NCI-H345 treated with DMSO at 0.1 percent for 48 hours (cell line): ENCODE results near the gene CFAP58.

ENCODE experiments used
- DNase-seq: peaks from one replicate; lab custom pipeline; 2025; ENCODE audit not compliant: unreplicated experiment; lab: John Stamatoyannopoulos, UW

The CFAP58 gene

DNA sequence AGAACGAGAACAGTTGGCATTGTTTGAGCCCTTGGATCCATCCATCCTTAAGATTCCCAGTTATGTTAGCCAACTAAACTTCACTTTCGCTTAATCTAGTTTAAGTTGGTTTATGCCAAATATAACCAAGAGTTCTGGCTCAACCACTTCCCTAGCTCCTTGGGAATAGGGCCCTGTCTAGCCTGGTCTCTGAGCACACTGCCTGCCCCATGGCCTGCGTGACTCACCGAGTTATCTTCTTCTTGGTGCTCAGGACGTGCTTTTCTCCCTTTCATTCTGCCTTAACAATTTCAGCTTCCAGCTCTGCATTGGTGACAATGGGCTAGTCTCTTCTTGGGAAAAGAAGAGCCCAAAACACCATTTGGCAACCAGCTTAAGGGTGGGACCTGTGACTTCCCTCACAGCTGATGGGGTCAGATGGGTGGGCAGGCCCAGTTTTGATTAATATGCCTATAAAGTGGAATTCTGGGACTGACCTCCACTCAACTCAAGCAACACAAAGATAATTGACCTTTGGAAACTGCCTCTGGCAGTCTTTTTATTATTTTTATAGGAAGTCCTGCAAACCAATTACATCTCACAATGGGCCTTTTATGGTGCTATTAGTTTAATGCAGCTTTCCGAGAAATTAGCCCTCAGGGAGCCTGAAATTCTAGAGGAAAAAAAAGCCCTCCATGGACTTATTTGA is 126.4 kb downstream of the CFAP58 start:
- no peak for DNase-seq

DNA sequence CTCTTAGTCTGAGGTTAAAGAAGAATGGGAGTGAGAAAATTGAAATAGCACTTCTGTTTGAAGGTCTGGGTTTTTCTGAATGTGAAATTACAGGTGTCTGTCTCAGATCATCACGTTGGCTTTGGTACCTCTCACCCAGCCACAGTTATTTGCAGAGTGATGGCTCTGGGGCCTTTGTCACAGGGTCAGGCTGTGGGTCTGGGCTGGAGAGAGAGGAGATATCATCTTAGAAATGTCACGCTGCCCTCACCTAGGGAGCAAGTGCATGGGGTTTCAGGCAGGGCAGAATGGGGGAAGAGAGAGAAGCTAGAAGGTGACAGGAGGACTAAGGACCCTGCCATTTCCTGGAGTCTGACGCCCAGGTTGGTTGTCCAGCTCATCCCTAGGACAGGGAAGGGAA is 127.2 kb downstream of the CFAP58 start:
- DNase-seq, result no peak

DNA sequence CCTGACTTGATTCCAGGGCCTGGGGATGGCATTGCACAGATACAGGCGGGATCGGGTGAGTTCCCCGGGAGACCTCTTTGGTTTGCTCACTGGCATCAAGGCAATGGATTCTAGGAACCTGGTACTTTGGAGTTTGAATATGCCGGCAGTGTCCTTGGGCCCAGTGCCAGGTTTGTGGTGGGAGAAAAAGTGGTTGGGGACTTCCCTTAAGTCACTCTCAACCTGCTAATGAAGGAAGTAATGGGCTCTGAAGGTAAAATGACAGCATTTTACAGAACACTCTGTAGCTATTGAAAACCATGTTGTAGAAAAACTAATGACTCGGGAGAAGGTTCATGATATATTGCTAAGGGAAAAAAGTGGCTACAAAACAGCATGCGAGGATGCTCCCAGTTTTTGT is 129.9 kb downstream of the CFAP58 start:
- no peak for DNase-seq

DNA sequence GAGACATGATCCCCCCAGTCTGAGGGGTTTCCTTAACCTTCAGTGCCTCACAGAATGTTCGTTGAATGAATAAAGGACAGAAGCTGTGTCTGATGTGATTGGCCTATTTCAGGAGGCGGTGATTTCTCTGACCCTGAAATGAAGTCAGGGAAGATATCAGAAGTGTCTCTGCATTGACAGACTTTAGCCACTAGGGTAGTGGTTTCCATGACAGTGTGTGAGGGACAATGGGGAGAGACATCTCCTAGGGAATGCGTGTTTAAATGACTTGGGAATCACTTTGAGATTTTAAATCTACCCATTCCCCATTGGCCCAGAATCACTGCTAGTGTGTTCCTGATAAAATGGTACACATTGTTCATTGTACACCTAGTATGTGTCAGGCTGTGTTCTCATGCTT is 132.0 kb downstream of the CFAP58 start:
- DNase-seq, result no peak

DNA sequence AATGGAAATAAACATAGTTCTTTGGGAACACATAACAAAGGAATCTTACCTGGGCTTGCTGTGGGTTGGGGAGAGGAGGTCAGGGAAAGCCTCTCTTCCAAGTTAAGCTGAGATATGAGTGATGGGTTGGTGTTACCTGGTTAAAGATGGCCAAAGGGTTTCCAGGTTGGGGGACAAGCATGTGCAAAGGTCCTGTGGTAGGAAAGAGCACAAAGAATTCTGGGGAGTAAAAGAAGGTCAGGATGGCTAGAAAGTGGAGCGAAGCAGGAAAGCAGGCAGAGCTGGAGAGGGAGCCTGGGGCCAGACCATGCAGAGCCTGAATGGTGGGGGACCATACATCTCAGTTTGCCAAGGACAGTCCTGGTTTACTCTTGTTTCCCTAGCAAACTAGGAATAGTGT is 133.2 kb downstream of the CFAP58 start:
- no peak for DNase-seq

DNA sequence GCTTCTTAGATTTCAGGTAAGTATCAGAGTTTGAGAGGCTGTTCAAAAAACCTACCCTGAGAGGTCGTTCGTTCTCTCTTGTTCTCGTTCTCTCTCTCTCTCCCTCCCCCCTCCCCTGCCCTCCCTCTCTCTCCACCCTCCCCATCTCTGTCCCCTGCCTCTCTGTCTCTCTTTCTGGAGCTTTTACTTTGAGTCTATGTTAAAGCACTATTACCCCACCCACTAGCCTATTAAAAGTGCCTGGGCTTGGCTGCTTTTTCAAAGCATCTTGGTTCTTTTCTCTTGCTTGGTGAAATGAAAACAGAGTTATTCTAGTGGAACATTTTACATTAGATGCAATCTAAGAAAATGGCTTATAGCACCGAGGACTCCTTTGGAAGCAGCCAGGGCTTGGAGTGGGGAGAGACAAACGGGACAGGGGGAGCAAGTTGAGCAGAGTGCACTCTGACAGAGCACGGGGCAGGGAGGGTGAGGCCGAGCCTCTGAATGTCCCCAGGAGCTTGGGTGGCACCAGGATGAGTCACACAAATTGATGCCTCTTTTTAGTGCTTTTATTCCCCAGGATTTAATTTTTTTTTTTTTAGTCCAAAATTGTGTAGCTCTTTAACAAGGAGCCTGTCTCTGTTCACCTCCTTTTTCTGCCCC is 134.3 kb downstream of the CFAP58 start:
- no peak for DNase-seq

DNA sequence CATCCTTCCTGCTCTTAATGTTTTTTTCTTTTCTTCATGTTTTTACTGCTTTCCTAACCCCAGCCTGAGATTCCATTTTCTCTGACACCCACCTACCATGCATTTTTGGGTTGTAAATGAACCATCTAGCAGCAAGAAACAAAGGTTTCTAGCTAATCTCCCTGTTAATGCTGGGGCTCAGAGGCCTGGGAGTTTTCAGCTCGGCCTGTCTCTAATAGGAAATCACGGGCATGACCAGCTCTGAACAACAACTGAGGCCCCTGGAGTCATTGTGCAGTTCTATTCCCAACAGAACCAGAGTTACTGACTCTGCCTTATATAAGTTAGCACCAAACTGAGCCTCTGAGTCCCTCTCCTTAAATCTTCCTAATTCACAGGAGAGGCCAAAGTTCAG is 134.8 kb downstream of the CFAP58 start:
- DNase-seq, result no peak

DNA sequence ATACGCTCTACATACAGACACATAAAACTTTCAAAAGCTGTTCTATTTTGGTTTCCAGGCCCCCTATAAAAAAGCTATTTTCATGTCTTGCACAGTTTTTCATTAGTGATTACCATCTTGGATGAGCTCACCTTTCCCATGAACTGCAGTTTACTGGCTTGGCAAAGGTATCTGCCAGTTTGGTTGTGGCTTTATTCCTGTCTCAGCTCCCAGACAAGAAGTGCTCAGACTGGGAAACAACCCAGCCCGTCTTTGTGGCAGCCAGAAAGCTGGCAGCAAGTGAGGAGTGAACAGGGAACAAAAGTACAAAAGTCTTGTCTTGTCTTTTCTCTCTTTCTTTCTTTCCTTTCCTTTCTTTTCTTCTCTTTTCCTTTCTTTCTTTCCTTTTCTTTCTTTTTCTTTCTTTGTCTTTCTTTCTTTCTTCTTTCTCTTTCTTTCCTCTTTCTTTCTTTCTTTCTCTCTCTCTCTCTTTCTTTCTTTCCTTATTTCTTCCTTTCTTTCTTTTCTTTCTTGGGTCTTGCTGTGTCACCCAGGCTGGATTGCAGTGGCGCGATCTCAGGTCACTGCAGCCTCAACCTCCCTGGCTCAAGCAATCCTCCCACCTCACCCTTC is 138.8 kb downstream of the CFAP58 start:
- DNase-seq, result no peak

DNA sequence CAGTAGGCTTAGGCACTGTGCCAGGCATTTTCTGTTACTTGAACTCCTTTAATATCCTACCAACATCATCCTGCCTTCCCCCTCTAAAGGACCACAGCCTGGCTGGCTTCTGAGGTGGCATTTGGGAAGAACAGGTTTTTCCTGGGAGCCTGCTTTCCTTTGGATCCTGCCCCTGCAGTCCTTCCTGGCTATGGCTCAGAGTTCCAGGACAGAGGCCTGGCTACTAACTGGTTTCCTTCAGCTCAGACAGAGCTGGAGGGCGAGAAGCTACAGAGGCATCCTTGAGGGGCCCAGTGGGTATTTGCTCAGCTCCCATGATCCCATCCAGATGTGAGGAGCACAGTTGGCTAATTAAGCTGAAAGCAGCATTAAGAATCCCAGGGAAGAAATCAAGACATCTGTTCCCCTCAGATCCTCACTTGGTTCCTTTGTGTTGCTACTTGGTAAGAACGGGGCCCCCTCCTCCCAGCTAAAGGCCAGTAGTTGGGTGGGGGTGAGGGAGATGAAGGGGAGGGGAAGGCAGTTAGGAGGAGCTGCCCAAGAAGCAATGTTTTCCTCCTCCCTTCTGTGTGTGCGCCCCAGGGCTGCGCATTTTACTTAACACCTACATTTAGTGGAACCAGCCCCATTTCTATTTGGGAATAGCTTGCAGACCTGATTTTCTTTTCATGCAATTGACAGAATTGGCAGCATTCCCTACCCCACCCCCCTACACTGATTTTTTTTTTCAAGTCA is 144.9 kb downstream of the CFAP58 start:
- no peak for DNase-seq

DNA sequence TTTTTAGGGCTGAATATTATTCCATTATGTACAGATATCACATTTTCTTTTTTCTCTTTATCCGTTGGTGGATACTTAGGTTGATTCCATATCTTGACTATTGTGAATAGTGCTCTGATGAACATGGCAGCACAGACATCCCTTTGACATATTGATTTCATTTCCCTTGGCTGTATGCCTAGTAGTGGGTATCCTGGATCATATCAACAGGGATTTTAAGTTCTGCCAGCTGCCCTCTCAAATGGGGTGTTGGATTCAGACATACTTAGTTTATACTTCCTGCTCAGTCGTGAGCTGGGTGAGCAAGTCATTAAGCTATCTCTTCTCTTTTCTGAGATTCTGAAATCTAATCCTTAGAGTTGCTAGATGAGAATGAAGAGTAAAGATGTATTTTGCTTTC is 147.8 kb downstream of the CFAP58 start:
- no peak for DNase-seq

DNA sequence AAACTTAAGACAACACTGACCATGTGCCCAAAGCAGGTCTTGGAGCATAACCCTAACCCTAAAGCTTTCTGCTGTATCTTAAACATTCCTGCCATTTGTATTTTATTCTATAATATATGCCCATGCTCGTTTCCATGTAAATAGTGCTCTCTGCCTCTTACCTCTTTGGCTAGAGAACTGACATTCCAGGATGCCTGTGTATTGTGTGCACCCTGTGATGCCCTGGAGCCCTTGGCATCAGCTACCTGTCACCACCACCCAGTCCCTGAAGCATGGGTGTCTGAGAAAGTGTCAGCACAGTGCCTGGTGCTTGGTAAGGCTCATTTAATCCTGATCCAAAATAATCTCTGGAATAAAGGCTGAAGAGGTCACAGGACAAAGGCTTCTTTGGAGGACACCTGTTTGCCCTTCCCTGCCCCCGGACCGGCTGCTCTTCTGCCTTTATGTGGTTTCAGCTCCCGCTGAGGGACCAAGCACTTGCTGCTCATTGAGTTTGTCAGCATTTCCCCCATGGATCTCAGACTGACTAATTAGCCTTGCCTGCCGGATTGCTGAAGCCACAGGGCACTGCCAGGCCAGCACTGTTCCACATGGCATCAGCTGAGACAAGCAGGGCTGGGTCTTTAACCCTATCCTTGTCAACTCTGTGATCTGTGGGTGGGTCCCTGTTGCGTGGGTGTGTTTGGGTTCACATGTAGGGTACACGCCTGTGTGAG is 148.4 kb downstream of the CFAP58 start:
- DNase-seq, result peak; percentile 50

DNA sequence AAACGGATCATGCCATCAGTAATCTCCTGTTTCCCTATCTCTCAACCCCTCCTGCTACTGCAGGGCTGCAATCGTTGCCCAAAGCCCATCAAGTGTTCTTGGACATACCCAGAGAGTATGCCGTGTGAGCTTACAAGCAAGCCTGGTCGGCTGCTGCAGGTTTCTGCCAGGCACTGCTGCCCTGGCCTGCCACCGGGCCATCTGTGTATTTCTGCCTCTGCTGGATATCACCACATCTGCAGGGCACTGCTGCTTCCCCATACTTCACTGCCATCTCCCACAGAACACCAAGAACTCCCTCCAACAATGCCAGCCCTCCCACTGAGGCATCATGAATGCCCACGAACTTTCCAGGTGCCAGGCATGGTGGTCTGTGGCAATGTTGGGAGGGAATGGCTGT is 149.3 kb downstream of the CFAP58 start:
- no peak for DNase-seq
